ENCODE results near the gene KTN1.

The KTN1 gene

DNA sequence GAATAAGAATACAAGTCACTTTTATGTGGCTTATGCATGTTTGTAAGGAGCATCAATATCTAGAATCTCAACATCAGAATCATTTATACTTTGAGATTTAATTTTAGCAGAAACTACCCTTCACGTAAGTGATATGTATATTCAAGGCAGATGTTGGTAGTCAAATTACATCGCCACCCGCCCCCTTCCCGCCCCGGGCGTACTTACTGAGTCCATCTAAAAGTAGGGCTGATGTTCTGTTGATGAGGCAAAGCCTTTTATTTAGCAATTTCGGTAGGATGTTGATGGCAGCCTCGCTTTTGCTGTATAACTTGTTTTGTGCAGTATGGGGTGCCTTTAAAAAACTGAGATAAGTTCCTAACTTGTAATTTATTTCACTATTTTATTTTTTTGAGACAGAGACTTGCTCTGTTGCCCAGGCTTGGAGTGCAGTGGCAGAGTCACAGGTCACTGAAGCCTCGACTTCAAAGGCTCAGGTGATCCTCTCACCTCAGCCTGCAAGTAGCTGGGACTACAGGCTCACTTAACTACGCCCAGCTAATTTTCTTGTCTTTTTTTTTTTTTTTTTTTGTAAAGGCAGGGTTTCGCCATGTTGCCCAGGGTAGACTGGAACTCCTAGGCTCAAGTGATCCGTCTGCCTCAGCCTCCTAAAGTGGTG is 30.8 kb downstream of the KTN1 start:
- no peak for DNase-seq

DNA sequence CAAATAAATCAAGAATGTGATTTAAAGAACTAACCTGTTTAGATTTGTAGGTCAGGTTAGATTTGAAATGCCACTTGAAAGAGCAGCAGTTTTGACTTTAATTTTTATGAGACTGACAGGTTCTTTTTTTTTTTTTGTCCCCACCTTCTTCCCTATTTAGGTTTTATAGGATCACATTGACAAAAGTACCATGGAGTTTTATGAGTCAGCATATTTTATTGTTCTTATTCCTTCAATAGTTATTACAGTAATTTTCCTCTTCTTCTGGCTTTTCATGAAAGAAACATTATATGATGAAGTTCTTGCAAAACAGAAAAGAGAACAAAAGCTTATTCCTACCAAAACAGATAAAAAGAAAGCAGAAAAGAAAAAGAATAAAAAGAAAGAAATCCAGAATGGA is 31.9 kb downstream of the KTN1 start:
- no peak for DNase-seq

DNA sequence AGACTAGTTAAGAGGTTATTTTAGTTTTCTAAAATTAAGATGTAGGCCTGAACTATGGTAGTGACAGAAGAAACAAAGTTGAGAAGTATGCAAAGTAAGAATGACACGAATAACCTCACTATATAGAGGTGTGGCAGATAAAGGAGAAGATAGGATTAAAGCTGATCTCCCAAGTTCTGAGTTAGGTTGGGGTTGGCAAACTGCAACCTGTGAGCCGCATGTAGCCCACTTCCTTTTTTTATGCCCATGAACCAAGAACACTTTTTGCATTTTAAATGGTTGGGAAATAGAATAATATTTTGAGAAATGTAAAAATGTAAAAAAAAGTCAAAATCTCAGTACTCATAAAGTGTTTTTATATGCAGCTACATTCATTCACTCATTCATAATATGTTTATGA is 34.3 kb downstream of the KTN1 start:
- peak; percentile 34 for DNase-seq

DNA sequence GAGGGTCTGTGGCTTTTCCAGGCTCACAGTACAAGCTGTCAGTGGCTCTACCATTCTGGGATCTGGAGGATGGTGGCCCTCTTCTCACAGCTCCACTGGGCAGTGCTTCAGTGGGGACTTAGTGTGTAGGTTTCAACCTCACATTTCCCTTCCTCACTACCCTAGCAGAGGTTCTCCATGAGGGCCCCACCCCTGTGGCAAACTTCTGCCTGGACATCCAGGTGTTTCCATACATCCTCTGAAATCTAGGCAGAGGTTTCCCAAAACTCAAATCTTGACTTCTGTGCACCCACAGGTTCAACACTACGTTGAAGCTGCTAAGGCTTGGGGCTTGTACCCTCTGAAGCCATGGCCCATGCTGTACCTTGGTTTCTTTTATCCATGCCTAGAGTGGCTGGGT is 40.3 kb downstream of the KTN1 start:
- no peak for DNase-seq

DNA sequence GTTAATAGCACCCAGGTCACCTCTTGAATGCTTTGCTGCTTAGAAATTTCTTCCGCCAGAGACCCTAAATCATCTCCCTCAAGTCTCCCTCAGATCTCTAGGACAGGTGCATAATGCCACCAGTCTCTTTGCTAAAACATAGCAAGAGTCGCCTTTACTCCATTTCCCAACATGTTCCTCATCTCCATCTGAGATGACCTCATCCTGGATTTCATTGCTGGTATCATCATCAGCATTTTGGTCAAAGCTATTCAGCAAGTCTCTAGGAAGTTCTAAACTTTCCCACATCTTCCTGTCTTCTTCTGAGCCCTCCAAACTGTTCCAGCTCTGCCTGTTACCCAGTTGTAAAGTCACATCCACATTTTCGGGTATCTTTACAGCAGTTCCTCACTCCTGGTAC is 41.0 kb downstream of the KTN1 start:
- DNase-seq: no peak

DNA sequence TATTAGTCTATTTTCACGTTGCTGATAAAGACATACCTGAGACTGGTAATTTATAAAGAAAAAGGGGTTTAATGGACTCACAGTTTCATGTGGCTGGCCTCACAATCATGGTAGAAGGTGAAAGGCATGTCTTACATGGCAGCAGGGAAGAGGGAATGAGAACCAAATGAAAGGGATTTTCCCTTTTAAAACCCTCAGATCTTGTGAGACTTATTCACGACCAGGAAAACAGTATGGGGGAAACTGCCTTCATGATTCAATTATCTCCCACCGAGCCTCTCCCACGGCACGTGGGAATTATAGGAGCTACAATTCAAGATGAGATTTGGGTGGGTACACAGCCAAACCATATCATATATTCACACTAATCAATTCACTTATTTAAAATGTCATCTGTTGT is 41.4 kb downstream of the KTN1 start:
- DNase-seq: no peak

DNA sequence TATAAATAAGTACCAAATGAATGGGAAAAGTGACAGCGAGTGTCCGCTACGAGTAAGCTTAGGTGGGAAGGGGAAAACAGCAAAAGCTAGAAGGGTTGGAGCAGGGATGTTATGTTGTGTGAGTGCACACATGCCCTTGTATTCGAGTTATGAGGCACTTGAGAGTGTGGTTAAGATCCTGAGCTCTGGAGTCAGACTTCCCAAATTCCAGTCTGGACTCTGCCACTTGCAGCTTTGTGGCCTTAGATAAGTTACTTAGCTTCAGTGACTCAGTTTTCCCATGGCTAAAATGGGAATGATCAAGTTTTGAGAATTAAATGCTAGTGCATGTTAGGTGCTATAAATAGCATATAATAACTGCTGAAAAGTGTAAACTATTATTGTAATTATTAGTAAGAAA is 44.9 kb downstream of the KTN1 start:
- no peak for DNase-seq

DNA sequence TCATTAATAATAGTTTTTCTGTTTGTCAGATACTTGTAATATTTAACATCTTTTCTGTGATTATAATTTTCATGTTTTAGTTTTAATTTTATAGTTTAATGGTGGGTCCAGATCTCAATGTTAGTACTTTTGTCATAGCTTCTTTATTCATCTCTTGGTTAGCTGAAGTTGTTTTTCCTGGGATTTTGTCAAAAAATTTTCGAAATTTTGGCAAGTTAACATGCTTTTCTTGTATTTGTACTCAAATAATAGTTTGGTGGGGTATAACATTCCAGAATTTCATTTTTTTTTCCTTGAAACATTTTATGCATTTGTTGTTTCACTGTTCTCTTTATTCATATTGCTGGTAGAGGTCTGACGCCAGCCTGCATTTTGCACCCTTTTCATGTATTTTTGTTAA is 45.5 kb downstream of the KTN1 start:
- no peak for DNase-seq

DNA sequence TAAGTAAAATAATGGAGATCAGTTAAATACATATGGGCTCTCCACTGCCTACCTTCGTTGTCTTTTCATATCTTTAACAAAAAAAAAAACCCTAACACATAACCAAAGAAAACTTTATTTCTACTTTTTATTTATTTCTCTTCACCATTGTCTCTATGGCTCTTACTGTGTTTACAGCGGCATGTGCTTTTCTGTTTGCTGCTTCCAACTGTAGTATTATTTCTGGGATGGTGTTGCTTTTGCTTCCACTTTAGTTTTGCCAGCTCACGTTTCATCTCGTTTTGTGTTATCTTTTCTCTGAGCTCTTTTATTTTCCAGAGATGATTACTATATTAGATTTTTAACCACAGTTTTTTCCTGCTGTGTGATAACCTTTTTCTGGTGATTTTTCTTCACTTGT is 46.1 kb downstream of the KTN1 start:
- no peak for DNase-seq

DNA sequence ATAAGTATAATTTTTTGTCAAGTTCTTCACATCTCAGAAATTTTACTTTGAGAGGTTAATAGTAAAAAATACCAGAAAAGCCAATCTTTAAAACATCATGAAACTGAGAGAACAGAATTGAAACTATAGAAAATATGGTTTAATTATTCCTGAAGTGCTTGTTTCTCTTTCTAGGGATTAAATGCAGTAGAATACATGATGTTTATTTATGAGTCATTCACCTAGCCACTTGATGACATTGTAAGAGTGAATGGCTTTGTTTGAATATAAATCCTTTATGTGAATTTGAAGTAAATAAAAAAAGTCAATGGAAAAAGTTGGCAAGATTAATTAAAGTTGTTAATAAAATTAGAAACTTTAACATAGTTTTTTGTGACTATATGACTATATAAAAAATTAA is 48.4 kb downstream of the KTN1 start:
- no peak for DNase-seq

DNA sequence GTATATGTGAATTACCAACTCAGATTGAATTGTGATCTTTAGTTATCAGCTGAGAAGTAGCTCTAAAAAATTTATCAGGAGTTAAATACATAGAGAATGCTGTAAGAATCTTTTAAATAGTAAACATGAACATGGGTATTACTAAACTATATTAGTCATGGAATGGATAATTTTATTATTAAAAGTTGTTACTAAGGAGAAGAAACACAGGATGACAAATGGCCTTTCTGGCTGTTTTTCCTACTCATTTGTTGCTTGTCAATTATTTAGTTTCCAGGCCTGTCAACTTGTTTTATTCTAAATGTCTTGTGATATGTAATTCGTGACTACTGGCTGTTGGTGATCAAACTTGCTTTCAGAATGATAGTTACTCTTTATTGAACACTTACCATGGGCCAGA is 58.7 kb downstream of the KTN1 start:
- DNase-seq: no peak

DNA sequence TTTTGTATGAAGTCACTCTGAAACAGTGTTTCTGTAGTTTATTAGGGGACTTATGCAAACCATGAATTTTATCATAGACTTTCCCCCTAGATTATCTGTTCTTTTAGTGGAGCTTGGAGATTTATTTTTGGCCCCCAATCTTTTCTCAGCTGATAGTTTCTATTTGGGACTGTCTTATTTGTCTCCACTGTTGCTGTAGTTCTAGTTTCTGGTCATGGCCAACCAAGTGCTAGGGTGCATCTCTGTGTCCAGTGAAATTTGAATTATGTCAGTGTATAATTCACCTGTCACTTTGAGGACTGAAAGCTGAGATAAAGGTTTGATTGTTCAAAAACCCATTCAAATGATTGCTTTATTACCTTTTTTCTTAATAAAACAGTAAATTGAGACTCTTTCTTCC is 61.3 kb downstream of the KTN1 start:
- no peak for DNase-seq

DNA sequence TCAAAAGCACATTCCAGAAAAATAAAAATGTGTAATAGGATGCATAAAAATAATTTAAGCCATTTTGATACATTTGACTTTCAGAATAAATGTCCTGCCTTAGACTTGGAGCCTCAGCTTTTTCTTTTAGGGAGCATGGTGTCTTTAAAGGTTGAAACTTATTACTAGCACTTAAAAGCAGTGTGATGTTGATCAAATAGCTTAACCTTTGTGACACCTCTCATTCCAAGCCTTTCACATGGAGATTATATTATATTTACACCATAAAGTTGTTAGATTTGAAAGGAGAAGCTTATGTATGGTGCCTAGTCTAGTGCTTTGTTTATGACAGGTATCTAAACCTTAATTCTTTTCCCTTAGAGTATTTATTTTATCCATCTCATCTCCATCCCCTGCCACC is 61.9 kb downstream of the KTN1 start:
- DNase-seq: no peak

DNA sequence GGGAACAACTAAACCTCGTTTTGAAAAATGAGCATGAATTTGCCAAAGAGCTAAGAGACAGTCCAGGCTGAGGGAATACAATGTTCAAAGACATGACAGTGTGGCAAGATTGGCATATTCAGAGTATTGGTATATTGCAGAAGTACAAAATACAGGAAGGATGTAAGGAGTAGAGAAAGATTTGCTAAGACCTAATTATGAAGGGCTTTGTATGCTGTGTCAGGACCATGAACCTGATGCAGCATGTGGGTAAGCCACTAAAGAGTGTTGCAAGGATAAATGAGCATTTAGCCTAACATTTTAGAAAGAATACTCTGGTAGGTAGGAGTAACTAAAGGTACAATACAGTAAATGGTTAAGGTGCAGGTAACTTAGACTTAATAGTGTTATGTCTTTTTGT is 65.1 kb downstream of the KTN1 start:
- peak; percentile 47 for DNase-seq

DNA sequence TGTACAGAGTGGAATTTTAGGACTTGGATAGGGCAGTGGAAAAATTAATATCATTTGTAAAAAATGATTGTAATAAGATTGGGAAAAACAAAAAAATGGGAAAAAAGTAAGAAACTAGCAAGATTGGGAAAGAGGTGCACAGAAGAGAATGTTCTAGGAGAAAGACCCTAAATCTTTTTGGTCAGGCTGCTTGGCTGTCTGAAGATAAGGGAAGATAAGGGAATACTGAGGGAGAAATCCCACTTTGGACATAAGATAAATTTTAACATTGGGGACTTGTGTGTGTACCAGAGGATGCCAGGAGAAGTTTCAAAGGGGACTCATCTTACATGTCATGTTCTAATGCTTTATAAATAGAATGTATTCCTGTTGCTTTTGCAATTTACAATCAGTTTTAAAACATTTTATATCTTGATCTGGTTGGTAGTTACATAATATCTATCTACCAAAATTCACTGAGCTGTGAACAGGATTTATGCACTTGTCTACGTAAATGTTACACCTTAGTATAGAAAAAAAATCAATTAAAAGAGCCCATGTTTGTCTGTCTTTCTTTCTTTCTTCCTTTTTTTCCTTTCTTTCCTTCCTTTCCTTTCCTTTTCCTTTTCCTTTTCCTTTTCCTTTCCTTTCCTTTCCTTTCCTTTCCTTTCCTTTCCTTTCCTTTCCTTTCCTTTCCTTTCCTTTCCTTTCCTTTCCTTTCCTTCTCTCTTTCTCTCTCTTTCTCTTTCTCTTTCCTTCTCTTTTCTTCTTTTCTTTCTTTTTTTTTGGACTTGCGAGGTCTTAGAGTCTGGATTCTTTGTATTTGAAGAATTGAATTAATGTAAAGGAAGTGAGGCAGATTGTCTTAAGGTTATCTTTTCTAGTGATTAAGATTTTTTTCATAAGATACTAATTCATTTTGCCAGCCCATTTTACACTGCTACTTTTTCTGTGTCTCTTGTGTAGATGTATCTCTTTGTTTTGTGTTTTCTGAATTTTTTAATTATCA is 66.1 kb downstream of the KTN1 start:
- DNase-seq: no peak

DNA sequence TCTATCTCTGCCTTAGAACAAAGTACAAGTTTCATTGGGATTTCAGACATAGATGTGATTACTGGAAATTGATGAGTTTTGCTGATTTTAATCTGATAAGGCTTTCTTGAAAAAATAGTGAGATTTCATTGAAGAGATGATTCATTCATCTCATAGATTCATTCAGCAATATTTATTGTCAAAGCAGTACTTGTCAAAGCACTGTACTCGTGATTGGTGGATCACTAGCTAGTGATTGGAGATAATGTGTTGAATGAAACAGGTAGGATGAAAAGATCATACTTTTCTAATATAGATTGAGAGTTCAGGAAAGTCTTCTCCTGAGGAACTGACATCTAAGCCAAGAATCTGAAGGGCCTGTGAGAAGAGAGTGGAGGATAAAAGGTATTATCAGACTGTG is 71.0 kb downstream of the KTN1 start:
- DNase-seq: no peak

DNA sequence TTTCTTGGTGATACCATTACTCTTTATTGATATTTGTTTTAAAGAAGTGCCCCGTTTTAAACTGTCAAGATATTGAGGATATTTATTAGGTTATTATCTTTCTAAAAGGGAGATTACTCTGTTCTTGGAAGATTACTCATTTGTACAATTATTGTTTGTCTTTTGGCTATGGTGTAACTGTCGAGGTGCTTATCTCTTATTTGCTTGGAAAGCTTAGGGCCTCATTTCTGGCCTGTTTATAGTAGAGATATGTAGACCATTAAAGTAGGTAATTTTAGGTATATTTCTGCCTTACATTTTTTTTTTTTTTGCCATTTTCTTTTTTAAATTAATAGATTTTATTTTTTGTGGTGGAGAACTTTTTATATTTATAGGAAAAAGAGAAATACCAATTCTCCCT is 74.2 kb downstream of the KTN1 start:
- DNase-seq: no peak

DNA sequence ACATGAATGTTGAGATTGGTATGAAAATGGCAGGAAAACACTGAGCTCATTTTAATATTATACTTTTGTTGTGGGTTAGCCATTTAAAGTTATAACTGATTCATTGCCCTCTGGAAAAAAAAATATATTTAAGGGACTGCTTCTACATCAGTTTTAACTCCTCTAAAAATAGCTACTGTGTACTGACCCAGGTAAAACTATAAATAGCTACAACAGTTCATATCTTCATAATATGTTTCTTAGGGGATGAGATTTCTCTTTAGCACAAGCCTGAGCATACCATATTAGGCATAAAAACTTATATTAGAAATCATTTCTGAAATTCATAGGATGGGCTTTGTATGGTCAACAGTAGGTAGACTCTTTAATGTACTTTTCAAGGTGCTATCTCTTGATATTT is 81.0 kb downstream of the KTN1 start:
- no peak for DNase-seq

DNA sequence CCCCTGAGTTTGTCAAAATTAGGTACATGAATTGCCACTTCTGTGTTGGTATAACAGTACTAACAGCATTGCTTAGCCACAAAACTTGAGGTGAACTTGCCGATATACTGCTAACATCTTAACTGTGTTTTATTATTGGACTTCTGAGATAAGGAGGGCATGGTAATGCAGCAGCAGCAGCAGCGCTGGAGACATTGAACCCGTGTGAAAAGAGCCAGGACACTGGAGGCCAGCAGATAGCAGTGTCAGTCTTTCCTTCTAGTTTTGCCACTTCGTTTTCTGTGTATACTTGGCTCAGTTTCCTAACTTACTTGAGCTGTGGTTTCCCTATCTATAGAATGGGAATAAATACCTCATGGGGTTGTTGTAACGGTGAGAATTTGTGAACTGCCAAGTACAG is 82.7 kb downstream of the KTN1 start:
- DNase-seq: no peak

DNA sequence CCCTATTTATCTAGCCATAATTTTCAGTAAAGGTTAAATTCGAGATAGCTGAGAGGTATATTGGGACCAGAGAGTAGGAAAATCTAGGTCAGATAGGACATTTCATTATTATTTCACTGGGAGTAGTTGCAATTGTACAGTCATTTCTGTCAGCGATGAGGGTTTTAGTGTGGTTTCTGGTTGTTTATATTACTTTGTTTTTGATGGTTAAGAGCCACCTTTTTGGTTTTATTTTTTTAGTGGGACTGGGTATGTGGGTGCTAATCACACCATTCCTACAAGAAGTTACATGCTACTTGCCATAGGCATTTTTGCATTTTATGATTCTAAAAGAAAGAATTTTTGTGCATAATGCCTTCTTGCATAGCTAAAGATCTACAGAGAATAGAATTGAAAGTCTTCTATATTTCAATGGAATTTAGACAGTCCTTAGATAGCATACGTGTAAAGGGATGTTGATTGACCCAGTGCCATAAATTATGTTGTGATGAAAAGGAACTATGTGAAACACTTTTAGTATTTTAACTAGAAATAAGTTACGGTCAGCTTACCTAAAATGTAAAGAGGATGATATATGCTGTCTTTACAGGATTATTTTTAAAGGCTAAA is 85.2 kb downstream of the KTN1 start:
- no peak for DNase-seq

DNA sequence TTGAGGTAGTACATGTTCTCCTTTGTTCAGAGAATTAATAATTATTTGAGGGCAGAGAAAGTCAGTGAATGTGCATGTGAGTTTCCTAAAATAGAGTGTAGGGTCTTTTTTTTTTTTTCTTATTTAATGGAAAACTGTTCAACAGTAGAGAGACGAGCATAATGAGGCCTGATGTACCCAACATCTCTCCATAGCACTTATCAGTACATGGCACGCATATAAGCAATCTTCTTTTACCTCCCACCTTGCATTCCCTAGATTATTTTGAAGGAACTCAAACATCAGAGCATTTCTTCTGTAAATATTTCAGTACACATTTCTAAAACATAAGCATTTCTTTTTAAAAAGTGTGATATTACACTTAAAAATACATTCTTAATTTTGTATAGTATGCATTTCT is 87.8 kb downstream of the KTN1 start:
- DNase-seq: no peak

DNA sequence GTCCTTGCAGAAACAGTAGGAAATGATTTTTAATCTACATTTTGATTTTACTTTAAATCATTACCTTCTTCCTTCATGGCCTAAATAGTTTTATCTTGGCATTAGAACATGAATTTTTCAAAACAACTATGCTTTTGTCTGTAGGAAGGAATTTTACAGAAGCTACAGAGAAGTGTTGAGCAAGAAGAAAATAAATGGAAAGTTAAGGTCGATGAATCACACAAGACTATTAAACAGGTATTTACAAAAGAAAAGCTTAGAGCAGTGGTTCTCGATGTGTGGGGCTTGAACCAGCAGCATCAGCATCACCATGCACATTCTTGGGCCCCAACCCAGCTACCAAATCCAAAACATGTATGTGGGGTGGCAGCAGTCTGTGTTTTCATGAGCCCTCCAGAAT is 91.6 kb downstream of the KTN1 start:
- DNase-seq: no peak

DNA sequence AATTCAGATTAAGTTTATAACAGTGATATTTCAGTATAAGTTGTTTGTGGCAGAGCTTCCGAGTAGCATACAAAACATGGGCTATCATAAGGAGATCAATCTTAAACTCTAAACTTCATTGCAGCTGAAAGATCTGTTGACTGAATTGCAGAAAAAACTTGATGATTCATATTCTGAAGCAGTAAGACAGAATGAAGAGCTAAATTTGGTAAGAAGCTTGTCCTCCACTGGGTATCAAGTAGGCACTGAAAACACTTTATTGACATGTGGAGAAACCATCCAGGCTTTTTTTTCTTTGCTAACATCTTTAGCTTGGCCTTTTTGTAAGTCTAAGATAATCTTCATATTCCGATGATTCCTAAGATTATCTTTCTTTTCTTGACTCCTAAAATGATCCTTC is 93.0 kb downstream of the KTN1 start:
- no peak for DNase-seq

DNA sequence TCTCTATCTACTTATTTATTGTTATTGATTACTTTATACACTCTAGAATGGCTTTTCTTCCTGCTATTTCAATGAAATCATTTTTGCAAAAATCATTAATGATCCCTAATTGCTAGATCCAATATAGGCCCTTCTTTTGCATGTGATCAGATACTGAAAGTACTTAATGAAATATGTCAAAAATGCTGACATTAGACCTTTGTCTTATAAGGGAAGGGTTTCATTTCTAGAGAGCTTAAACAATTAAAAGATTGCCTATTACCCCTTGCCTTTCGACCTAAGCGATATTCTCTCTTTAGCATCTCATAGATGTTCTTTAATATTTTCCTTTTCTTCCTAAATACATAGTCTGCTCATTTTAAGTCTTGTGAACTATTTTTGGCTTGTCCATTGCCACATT is 101.1 kb downstream of the KTN1 start:
- no peak for DNase-seq
